HG03045 (cell line): ENCODE results near the gene AOX1.
"Not testable (repeated sequence)": the region's sequence is repeated elsewhere in the genome, so short reads cannot be mapped to it uniquely, and the experiment has no call there.

Source experiments
- ATAC-seq: cut with Tn5 transposase; IDR thresholded peaks from one replicate; pipeline ENCODE4 v1.9.1; 2021; ENCODE audit warnings: mild to moderate bottlenecking, moderate library complexity; ENCODE audit not compliant: unreplicated experiment

Gene AOX1

GRCh38 chr2:200600549-200601225, 14.9 kb downstream of the AOX1 start:
- ATAC-seq: no peak

GRCh38 chr2:200602584-200602983, 16.8 kb downstream of the AOX1 start:
- ATAC-seq: no peak

- ATAC-seq: no peak
Observed at GRCh38 chr2:200603972-200604371, 18.2 kb downstream of the AOX1 start.

DNA sequence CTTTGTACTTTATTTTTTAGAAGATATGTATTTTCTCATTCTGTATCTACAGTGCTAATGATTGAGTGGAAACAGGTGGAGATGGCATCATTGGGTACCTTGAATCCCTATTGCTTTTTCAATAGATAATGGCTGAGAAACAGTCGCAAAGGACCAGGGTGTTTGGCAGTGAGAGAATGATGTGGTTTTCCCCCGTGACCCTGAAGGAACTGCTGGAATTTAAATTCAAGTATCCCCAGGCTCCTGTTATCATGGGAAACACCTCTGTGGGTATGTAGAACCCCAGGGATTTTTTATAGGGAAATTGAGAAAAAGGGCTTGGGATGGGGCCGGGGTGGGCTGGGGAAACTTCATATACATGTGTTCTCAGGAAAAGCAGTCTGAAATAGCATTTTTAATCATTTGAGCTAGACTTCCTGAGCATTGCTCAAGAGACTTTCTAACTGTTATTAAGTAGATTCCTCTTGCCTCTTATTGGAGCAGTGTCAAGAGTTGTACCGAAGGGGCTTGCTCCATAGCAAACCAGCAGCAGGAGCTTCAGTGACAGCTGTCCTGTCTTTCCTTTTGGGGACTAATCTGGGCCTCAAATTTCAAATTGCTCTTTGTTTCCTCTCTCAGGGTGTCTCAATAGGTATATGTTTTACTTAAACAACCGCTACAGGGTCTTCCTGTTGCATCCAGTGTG, 18.9 kb downstream of the AOX1 start:
- ATAC-seq: no peak

DNA sequence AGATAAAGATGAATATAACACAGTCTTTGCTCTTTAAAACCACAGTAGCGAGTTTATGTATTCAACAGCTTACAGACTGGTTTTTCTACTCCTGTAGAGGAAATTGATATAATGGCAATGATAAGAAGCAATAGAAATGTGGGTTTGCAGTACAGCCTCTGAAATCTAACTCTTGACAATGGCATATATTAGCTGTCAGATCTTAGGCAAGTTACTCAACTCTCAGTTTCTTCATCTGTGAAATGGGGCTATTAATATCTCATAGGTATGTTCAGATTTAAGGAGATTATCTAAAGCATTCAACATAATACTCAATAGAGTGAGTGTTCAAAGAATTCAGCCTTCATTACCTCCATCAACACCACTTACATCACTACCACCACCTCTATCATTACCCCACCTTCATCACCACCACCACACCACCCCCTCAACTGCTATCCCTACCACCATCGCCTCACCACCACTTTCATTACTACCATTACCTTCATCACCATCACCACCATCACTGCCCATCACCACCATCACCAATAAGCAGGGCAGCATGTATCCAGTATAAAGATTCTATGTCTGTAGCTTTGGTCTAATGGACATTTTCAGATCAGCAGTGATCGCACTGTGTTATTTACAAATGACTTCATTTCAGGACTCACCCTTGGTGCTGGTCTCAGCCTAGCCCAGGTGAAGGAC, 22.7 kb downstream of the AOX1 start:
- no peak for ATAC-seq

DNA sequence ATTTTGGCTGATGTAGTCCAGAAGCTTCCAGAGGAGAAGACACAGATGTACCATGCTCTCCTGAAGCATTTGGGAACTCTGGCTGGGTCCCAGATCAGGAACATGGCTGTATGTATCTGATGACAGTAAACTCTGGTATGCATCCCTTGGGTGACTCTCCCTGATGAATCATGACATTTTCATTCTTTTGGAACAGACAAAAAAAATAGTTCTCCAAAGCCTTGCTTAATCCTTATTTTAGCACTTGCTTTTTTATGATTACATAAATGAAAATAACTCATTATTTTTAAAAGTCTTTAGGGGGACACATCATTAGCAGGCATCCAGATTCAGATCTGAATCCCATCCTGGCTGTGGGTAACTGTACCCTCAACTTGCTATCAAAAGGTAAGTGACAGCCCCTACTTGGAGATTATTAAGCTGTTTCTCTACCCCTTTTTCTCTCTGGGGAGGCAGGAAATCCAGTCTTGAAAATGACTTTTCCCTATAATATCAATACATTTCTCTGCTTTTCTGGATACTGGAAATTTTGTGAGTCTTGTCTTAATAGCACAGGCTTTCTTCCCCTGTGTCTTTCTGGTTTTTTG, 23.3 kb downstream of the AOX1 start:
- ATAC-seq: no peak

GRCh38 chr2:200610217-200610616, 24.4 kb downstream of the AOX1 start:
- ATAC-seq: not testable (repeated sequence)

GRCh38 chr2:200613692-200614091, 27.9 kb downstream of the AOX1 start:
- no peak for ATAC-seq

- no peak for ATAC-seq
Observed at GRCh38 chr2:200614249-200614648, 28.4 kb downstream of the AOX1 start.

GRCh38 chr2:200615247-200615646, 29.4 kb downstream of the AOX1 start:
- ATAC-seq: no peak

DNA sequence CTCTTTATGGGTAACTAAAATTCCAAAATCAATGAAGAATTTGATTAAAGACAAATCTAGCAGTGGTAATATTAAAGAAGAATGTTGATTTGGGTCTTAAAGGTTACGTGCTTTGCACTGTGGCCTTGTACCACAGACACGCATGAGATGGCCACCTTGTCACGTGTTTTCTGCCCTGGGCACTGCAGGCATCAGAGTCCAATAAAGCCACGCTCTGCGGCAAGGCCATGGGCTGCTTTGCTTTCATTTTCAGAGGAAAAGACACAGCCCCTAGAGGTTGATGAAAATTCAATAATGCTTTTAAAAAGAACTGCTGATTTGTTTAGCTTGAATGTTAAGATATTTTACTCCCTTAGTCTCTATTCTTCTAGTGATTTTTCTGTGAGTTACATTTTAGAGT, 30.4 kb downstream of the AOX1 start:
- ATAC-seq: no peak

- no peak for ATAC-seq
Observed at GRCh38 chr2:200616656-200617055, 30.8 kb downstream of the AOX1 start.

DNA sequence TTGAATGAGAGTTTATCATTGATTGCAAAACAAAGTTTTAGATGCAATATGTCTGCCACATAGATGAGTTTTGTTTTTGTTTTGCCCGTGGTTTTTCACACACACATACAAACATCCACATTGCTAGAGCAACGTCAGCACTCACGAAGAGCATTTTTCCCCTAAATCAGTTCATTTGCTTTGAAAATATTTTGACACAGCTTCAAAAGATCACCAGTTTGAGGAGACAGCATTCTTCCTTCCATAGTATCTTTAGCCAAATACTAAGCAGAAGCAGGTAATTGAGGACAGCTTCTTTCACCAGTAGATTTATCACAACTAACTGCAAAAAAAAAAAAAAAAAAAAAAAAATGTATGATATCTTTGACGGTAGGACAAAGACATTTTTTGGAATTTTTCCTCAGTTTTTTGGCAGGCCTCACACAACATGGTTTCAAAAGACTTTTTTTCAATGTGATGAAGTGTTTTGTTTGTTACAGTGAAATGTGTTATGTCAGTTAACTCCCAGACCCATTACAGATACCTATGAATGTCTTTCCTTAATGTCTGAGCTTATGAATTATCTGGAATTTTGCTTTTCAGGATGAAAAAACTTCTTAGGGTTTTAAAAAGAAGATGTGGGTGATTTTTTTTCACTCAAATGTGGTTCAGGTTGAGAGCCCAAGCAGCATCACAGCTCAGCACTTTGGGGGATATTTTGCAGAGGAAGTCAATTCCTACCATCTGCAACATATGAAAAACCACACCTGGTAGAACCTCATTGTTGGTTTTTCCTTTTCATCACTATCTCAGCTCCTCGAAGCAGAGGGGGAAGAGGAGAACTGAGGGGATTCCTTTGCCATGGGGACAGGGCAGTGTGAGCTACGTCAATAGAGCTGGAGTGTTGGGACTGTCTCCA, 31.6 kb downstream of the AOX1 start:
- no peak for ATAC-seq

- no peak for ATAC-seq
Observed at GRCh38 chr2:200618054-200618419, 32.2 kb downstream of the AOX1 start.

DNA sequence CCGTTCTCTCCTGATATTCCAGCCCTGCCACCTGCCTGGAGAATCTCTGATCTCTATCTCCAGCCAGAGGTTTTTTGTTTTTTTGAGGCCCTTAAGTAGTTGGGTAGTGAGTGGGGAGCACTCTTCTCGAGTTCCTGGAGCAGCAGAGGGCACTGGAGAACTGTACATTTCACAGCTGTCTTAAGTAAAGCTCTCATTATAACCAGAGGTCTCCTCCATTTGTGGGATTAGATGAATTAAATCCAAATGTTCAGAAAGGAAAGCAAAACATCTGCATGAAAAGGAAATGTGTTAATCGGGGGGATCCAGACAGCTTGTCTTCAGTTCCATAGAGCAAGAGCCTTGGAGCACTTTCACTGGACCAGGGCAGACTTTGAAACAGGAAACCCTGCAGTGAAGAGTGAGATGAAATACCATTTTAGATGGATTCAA, 32.8 kb downstream of the AOX1 start:
- no peak for ATAC-seq

GRCh38 chr2:200619279-200619678, 33.5 kb downstream of the AOX1 start:
- ATAC-seq: no peak

- no peak for ATAC-seq
Observed at GRCh38 chr2:200620606-200621390, 35.0 kb downstream of the AOX1 start.

- no peak for ATAC-seq
Observed at GRCh38 chr2:200622106-200622505, 36.3 kb downstream of the AOX1 start.

GRCh38 chr2:200624026-200624425, 38.2 kb downstream of the AOX1 start:
- ATAC-seq: no peak

- ATAC-seq: no peak
Observed at GRCh38 chr2:200624658-200625057, 38.8 kb downstream of the AOX1 start.
